ENCODE results near the gene GRXCR2. TPM values are rescaled to one million over a fixed set of nuclear protein-coding genes. Genes with fewer than 3 reads are reported as not detected.
"Not testable (repeated sequence)": the region's sequence is repeated elsewhere in the genome, so short reads cannot be mapped to it uniquely, and the experiment has no call there.

Gene GRXCR2
- total RNA-seq, 1 donor from 2014 or later: not detected

DNA sequence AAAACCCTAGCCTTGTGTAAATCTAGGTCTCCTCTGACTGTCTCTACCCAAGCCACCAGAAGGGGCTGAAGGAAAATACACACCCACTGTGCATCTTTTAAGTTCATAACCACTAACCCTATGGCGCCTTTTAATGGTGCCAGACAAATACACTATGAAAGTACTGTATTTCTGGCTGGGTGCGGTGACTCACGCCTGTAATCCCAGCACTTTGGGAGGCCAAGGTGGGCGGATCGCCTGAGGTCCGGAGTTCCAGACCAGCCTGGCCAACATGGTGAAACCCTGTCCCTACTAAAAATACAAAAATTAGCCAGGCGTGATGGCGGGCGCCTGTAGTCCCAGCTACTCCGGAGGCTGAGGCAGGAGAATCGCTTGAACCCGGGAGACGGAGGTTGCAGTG lies 36.6 kb downstream of the GRXCR2 start:
- DNase-seq (ENCODE audit: low spot score): not testable (repeated sequence)

DNA sequence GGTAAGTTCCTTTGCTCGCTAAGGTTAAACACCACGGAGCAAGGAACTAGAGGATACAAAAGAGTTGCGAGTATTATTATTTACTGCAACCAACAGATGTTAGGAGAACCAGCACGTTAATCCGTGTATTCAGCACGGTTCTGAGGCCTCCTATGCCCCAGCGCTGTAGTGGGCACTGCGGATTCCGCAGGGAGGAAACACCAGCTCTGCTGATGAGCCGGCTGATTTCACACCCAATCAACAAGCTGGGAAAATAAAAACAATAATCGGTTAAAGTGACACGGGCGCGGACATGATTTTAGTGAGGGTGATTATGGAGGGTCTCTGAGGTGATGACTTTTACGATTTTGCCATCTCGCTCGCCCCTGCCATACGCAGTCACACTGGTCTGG lies 37.0 kb downstream of the GRXCR2 start:
- DNase-seq (ENCODE audit: low spot score): no peak

DNA sequence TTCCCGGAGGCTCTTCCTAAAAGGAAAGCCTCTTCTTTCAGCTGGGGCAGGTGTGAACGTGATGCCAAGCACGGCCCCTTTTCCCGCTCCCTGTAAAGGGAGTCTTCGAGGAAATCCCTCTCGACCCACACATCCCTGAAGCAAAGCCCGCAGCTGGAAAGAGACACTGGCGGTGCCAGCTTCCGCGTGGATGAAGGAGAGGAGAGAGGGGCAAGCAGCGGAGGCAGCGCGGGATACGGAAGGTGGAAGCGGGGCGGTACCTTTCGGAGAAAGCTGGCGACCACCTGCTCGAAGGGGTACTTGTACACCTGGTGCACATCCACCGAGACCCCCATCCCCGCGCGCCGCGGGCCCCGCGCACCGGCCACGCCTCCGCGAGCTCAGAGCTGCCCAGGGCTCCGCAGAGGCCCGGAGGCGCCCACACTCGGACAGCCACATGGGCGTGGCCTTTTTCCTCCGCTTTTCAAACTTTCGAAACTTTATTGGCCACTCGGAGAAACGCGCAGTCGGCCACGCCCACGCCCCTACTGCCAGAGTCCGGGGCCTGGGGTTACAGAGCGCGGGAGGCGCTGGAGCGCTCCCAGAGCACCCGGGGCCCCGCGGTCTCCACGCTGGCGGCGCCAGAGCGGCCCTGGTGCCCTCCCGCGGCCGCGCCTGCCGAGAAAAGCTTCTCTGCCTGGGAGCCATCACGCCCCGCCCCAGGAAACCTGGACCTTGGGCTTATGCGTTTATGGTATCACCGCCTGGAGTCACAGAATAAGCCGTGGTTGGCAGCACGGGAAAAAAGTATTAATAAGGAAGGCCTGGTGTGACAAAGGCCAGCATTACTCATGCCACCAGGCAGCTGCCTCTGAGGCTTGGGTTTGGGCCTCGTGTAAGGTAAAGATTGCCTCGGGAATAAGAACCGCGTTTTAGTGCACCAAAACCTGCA lies 37.6 kb downstream of the GRXCR2 start, which contains the start of gene PRELID2:
Gene PRELID2 (minus strand): TSS at position 426 of the 931 bp plus-strand sequence. CDS start 91 bp downstream, at position 335.
- DNase-seq (ENCODE audit: low spot score): peak; percentile 91

DNA sequence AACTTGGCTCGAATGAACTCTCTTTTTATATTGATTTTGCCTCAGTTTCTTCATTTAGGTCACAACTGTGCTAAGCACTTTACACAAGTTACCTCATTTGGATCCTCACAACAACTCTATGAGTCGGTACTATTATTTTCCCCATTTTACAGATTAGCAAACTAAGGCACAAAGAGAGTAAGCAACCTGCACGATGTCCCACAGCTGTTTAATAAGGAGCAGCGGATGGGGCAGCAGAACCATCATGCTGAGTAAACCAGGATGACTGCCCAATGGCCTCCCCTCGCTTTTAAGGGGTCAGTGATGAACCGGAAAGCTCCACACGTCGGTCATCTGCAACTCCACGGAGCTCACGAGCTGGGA lies 38.3 kb downstream of the GRXCR2 start:
- DNase-seq (ENCODE audit: low spot score): no peak

DNA sequence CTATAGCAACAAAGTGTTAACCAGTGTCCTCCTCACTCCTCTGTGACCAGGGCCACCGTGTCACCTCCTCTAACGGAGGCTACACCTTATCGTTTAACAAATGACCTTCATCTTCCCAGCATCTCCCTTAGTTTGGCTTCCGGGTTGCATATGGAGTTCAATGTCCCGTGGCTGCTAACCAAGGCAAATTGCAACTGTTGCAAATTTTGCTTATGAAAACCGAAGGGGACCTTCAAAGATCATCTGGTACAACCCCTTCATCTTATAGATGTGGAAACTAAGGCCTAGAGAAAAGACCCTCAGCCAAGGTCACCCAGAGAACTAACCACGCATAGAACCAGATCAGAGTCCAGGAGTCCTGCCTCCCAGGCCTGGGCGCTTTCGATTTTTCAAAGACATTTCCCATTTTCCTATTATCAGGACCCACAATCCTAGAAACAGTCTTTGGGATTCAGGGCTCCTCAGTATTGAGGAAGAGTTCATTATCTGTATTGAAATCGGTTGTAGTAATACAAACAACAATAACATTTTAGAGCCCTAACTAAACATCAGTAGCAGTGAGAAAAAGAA lies 39.1 kb downstream of the GRXCR2 start:
- no peak for DNase-seq (ENCODE audit: low spot score)

DNA sequence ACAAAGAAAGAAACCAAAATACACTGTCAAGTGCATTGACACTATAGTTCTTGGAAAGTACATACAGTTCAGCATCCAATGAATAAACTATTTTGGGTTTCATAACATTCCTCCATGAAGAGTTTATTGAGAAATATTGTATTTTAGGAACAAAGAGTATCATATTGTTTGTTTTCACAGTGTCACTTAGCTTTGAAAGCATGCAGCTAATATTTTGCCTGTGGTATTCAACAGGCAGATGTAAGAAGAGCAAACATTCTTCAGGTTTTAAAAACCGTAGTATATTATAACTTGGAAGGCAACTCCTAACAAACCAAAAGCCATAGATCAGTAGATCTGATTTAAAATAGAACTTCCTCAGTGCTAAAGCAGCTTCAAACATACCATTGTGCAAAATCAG lies 42.2 kb downstream of the GRXCR2 start:
- no peak for DNase-seq (ENCODE audit: low spot score)

DNA sequence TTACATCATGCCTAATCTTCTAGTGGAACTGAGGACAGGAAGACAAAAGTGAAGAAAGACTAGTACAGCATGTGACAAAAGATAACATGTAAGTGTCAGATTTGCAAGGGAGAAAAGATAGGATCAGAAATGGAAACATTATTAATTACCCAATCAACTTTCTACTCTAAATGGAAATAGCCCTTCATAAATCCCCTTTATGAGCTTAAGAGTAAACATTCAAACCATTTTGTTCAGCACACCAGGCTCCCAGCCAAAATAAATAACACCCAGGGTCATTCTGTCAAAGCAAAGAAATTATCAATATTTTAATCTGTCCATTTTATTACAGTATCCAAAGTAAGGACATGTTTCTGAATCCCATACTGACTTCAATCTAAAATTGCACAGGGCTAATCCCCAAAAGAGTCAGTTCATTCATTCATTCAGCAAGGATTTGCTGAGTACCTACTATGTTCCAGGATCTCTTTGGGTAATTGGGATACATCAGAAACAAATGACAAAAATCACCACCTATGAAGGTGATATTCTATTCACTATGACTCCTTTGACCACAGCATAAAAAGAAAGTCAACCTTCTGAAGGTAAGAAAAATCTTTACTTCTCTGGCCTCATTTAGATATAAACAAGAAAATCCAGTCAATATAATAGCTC lies 43.0 kb downstream of the GRXCR2 start:
- DNase-seq (ENCODE audit: low spot score): no peak

DNA sequence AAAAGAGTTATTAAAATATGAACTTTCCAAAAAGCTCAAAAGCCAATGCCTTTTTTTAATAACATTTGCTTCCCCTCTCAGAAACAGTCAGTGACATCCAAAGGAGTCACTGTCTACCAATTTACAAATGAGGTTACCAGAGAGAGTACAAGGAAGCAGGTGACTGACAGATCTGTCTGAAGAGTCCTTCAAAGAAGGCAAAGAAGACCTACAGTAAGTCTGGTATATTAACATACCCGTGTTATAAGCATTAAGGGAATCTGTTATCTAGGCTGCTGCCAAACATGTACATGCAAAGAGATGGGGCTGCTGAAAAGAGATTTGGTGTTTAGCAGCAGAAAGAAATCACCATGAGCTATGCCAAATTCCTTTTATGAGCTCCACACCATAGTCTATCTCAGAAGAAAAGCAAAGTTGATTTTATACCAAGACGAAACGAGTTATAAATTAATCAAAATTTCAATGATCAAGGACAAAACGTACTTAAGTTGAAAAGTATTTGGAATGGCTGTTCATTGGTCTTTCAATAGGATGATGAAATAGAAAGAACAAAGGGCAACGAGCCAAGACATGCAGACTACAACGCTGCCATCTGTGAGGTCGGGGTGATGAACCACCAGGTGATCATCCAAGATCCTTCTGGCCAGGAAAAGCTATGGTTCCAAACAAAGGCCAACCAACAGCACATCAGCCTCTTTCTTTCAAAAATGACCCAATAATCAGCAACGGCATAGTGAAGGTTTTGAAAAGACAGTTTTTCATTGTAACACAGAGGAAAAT lies 45.7 kb downstream of the GRXCR2 start:
- no peak for DNase-seq (ENCODE audit: low spot score)

DNA sequence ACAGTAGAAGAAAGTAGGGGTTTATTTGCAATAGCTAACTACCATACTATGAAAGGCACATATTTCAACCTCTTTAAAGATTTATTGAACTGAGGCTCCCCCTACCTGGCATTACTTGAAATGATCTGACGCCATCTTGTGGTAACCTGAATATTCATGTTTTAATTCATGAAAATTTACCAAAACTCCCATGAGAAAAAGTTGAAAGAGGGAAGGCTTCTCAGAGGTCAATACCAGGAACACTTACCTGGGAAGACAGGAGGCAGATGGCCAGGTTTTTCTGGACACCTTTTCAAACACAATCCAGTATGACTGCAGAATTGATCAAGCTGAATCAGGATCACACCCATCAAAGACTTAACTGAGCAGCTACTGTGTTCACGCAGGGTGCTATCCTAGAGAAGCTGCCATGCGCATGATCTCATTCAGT lies 47.0 kb downstream of the GRXCR2 start:
- no peak for DNase-seq (ENCODE audit: low spot score)

DNA sequence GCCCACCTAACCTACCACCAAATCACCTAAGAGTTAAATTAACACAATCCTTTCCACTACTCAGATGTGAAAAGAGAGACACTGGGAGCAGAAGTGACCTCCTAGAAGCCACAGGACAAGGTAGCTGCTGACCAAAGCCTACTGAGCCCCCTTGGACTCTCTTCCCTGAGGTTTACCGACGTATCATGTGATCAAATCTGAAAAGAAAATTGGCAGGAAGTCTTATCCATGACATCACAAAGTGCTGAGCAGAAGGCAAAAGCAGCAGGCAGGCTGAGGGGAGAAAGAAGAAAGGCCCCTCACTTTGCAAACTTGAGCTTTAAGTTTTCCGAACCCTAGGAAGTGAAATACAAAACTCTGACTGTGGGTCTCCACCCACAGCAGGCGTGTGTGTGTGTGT lies 48.8 kb downstream of the GRXCR2 start:
- DNase-seq (ENCODE audit: low spot score): no peak

DNA sequence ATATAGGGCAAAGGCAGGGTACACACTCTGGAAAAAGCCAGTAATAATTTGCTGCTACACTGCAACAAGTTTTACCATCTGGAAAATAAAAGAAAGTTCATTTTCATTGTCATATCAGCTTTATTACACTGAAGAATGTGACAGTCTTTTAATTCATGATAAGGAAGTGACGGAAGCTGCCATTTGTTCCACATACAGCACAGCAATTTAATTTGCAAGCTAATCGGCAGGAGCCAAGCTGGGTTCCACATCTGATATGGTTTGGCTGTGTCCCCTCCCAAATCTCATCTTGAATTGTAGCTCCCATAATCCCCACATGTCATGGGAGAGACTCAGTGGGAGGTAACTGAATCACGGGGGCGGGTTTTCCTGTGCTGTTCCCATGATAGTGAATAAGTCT lies 54.2 kb downstream of the GRXCR2 start:
- no peak for DNase-seq (ENCODE audit: low spot score)

DNA sequence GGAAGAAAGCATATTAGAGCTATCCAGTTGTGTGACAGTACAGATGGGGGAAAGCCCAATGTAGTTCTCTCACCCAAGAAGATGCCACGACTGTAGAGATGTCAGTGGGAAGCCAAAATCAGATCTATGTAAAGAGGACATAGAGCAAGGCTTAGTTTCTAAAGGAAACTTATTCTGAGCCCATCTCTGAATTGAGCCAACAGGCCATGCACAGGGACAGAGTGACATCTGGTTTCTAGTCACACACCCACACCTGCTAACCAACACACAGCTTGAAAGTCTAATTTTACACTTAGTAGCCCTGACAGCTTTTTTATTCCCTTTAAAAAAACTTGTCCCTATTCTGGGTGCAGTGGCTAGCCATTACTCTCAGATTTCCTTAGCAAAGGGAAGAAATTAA lies 59.9 kb downstream of the GRXCR2 start:
- no peak for DNase-seq (ENCODE audit: low spot score)

DNA sequence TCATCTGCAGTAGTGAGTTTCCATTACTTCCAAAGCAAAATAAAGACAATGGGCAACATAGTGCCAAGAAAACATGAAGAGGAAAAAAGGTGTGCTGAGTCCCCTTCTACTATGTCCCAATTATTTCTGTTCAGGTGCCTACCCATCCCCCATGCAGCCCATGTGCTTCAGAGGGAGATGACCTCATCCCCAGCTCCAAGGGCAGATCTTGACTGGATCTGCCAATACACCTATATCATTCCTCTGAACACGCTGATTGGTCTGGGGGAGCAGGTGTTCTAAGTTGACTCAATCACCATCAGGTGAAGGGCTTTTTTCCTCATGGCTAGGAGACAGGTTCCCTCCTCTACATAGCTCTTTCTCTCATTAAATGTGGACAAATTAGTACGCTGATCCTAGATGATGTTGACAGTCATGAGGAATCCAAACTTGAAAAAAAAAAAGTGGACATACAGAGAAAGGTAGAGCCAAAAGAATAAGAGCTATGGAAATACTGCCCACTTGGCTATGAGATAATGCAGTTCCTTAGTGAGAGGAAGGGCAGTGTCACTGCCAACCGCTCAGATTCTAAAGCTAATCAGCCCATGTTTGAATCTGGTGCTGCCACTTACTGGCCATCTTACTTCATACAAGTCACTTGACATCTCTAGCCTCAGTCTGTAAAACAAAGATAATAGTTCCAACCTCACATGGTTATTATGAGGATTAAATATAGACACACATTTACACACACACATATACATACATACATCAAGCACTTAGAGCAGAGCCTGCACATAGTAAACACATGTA lies 60.8 kb downstream of the GRXCR2 start:
- no peak for DNase-seq (ENCODE audit: low spot score)

Other genes starting within 250 kb of the GRXCR2 start
- 28.2 TPM for gene PRELID2, start 37.7 kb downstream of the GRXCR2 start, total RNA-seq
- 9.5 TPM for gene SH3RF2, start 63.6 kb upstream of the GRXCR2 start, total RNA-seq
- 1.1 TPM for gene PLAC8L1, start 232.6 kb upstream of the GRXCR2 start, total RNA-seq